SK-N-SH (cell line): ENCODE measurements around the gene ARMH3. TPM values are rescaled to one million over a fixed set of nuclear protein-coding genes. Genes with fewer than 3 reads are reported as not detected.

Experiments
- CTCF ChIA-PET: fragments of 300-600, 350-600 bp; formaldehyde crosslinking; extraction: SDS; loops from one replicate; lab custom pipeline; 2021; lab: Yijun Ruan, JAX
- POLR2A ChIA-PET: fragments of 350-600 bp; sonication (Branson Sonifier 250); formaldehyde crosslinking; extraction: SDS; loops from one replicate; lab custom pipeline; 2020; ENCODE audit warnings: antibody characterized with exemption, inconsistent platforms; lab: Yijun Ruan, JAX
- DNase-seq: peaks from one replicate; pipeline ENCODE4 v3.0.0; 2012
- H2AFZ ChIP-seq: fragments of 200-600 bp; sonication (generic); 2 replicates; pipeline ENCODE4 v1.8.1; 2016; ENCODE audit warnings: antibody characterized with exemption, mild to moderate bottlenecking, low read depth
- H3F3A ChIP-seq: fragments of 200-600 bp; sonication (generic); replicated peaks from 2 replicates; pipeline ENCODE3; 2016; ENCODE audit warnings: antibody characterized with exemption, mild to moderate bottlenecking; ENCODE audit not compliant: insufficient read depth
- H3K27ac ChIP-seq, 2 experiments: fragments of 200-500 bp in 1 of 2; fragments of 200-600 bp in 1 of 2; sonication (Bioruptor generic) in 1 of 2; sonication (generic), shearing (Covaris generic) in 1 of 2; 2 replicates each; pipeline versions ENCODE4 v1.5.1 to v1.6.1; 2014 to 2016; ENCODE audit warnings: low read depth in 2 of 2, inconsistent platforms in 1 of 2, low read length in 1 of 2, mild to moderate bottlenecking in 1 of 2, mixed read lengths in 1 of 2
- H3K27me3 ChIP-seq: fragments of 200-600 bp; sonication (generic), shearing (Covaris generic); 2 replicates; pipeline ENCODE4 v1.6.1; 2016; ENCODE audit warnings: mixed run types; ENCODE audit not compliant: insufficient read depth
- H3K36me3 ChIP-seq, 2 experiments: fragments of 200-500 bp in 1 of 2; fragments of 200-600 bp in 1 of 2; sonication (Bioruptor generic) in 1 of 2; sonication (generic) in 1 of 2; replicated peaks in 1 of 2; 2 replicates each; pipeline versions ENCODE3 to v1.5.1; 2014 to 2016; ENCODE audit warnings: low read length in 1 of 2, mild to moderate bottlenecking in 1 of 2; ENCODE audit not compliant: insufficient read depth in 2 of 2, control insufficient read depth in 1 of 2
- H3K4me1 ChIP-seq, 2 experiments: fragments of 200-500 bp in 1 of 2; fragments of 200-600 bp in 1 of 2; sonication (Bioruptor generic) in 1 of 2; sonication (generic), shearing (Covaris generic) in 1 of 2; 2 replicates each; pipeline versions ENCODE4 v1.5.1 to v1.6.1; 2014 to 2016; ENCODE audit warnings: low read depth in 1 of 2, low read length in 1 of 2, mixed run types in 1 of 2; ENCODE audit not compliant: insufficient read depth in 2 of 2, control insufficient read depth in 1 of 2
- H3K4me2 ChIP-seq: fragments of 200-600 bp; sonication (generic), shearing (Covaris generic); 2 replicates; pipeline ENCODE4 v1.6.1; 2017; ENCODE audit warnings: mixed run types
- H3K4me3 ChIP-seq, 2 experiments: fragments of 200-500 bp in 1 of 2; fragments of 200-600 bp in 1 of 2; sonication (Bioruptor generic) in 1 of 2; sonication (generic), shearing (Covaris generic) in 1 of 2; 2 replicates each; pipeline versions ENCODE4 v1.5.1 to v1.8.1; 2014 to 2016; ENCODE audit warnings: low read depth in 2 of 2, inconsistent platforms in 1 of 2, low read length in 1 of 2, mild to moderate bottlenecking in 1 of 2, mixed read lengths in 1 of 2, moderate library complexity in 1 of 2
- H3K79me2 ChIP-seq: fragments of 200-600 bp; sonication (generic); 2 replicates; pipeline ENCODE4 v1.8.1; 2017; ENCODE audit warnings: mild to moderate bottlenecking; ENCODE audit not compliant: insufficient read depth
- H3K9ac ChIP-seq: fragments of 200-600 bp; sonication (generic); 2 replicates; pipeline ENCODE4 v1.6.1; 2017; ENCODE audit warnings: mixed run types
- H3K9me2 ChIP-seq: fragments of 200-600 bp; sonication (generic); 2 replicates; pipeline ENCODE4 v1.6.1; 2017; ENCODE audit warnings: mixed run types
- H3K9me3 ChIP-seq: fragments of 200-600 bp; sonication (generic); 2 replicates; pipeline ENCODE4 v1.6.1; 2017; ENCODE audit warnings: mixed run types, mild to moderate bottlenecking, moderate library complexity
- H4K20me1 ChIP-seq: fragments of 200-600 bp; sonication (generic); 2 replicates; pipeline ENCODE4 v1.6.1; 2017; ENCODE audit warnings: mild to moderate bottlenecking, mixed run types; ENCODE audit not compliant: insufficient read depth
- CTCF ChIP-seq: fragments of 200-600 bp; sonication (generic); IDR thresholded peaks from 2 replicates; pipeline ENCODE4 v1.6.1; 2017; ENCODE audit warnings: antibody characterized with exemption, mild to moderate bottlenecking, moderate library complexity
- EZH2phosphoT487 ChIP-seq: fragments of 200-600 bp; sonication (generic); IDR thresholded peaks from 2 replicates; pipeline ENCODE4 v1.6.1; 2017; ENCODE audit warnings: low read depth, mixed run types, mild to moderate bottlenecking, antibody characterized with exemption, moderate library complexity, borderline replicate concordance
- FOSL2 ChIP-seq: IDR thresholded peaks from 2 replicates; pipeline ENCODE4 v1.4.0; 2012; ENCODE audit warnings: low read depth, mild to moderate bottlenecking, moderate library complexity, borderline replicate concordance
- GATA2 ChIP-seq: sonication (generic); formaldehyde crosslinking; IDR thresholded peaks from 2 replicates; pipeline ENCODE4 v1.5.0; 2020; ENCODE audit warnings: mild to moderate bottlenecking, missing genetic modification reagents
- JUND ChIP-seq: IDR thresholded peaks from 2 replicates; pipeline ENCODE4 v1.4.0; 2012
- MXI1 ChIP-seq: IDR thresholded peaks from 2 replicates; pipeline ENCODE4 v1.6.1; 2012; ENCODE audit warnings: mild to moderate bottlenecking, low read depth, low read length, improper control_type of control experiment
- NFIC ChIP-seq: IDR thresholded peaks from 2 replicates; pipeline ENCODE4 v1.4.0; 2012; ENCODE audit warnings: borderline replicate concordance
- POLR2AphosphoS5 ChIP-seq: IDR thresholded peaks from 2 replicates; pipeline ENCODE4 v1.6.1; 2012; ENCODE audit warnings: low read depth, low read length
- RAD21 ChIP-seq: IDR thresholded peaks from 2 replicates; pipeline ENCODE4 v1.6.1; 2012; ENCODE audit warnings: mild to moderate bottlenecking, low read length
- REST ChIP-seq: IDR thresholded peaks from 2 replicates; pipeline ENCODE4 v1.6.1; 2012; ENCODE audit warnings: mild to moderate bottlenecking, low read depth, low read length, moderate library complexity
- SMC3 ChIP-seq: IDR thresholded peaks from 2 replicates; pipeline ENCODE4 v1.6.1; 2012; ENCODE audit warnings: low read depth, low read length, improper control_type of control experiment
- TCF12 ChIP-seq: IDR thresholded peaks from 2 replicates; pipeline ENCODE4 v1.4.0; 2012
- TEAD4 ChIP-seq: IDR thresholded peaks from 2 replicates; pipeline ENCODE4 v1.4.0; 2012; ENCODE audit warnings: mild to moderate bottlenecking, borderline replicate concordance; ENCODE audit not compliant: insufficient read depth
- WGBS: methylation state at CpG from one replicate; pipeline ENCODE4 v1.1.6; 2017; ENCODE audit warnings: low lambda C conversion rate; 5-methylcytosine and 5-hydroxymethylcytosine counted together
- polyA plus RNA-seq, 3 experiments: library from polyadenylated mRNA; depleted of rRNA; stranded (reverse); fragments of >200 nt; gene quantifications; 2 replicates each; pipeline ENCODE4 v1.2.3, GENCODE V29; 2012
- TF ChIP-seq, protein P1 (sequence below): IDR thresholded peaks from 2 replicates; pipeline ENCODE4; 2012
- TF ChIP-seq, protein P2 (sequence below): IDR thresholded peaks from 2 replicates; pipeline ENCODE4 v1.4.0; 2012; ENCODE audit warnings: low read depth, borderline replicate concordance

ARMH3 gene
- polyA plus RNA-seq, 1 of the 3 experiments (the other 2 are of a cell fraction), result 12.1 TPM

- TF ChIP-seq REST (no peak), NFIC (no peak), POLR2AphosphoS5 (no peak), FOSL2 (no peak), GATA2 (no peak)
- TF ChIP-seq, protein P1, sequence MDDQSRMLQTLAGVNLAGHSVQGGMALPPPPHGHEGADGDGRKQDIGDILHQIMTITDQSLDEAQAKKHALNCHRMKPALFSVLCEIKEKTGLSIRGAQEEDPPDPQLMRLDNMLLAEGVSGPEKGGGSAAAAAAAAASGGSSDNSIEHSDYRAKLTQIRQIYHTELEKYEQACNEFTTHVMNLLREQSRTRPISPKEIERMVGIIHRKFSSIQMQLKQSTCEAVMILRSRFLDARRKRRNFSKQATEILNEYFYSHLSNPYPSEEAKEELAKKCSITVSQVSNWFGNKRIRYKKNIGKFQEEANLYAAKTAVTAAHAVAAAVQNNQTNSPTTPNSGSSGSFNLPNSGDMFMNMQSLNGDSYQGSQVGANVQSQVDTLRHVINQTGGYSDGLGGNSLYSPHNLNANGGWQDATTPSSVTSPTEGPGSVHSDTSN, result no peak
These were observed 45.0 kb downstream of the ARMH3 start (continued) for GRCh38 chr10:102010961-102011360.

GRCh38 chr10:102009801-102010425, 46.1 kb downstream of the ARMH3 start:
- Histone ChIP-seq H3K4me2 (no peak overlapping the region), H3K4me3 (no peak overlapping the region), H3F3A (no peaks in the 10 kb centered on the region), H3K9me2 (no peaks in the 10 kb centered on the region), H3K27ac (peak overlapping the region in 1 of 2 experiments; percentile 47; a peak in 3 of 4 replicates), H3K79me2 (no peaks in the 10 kb centered on the region), H3K27me3 (no peaks in the 10 kb centered on the region), H3K36me3 (peaks cover 23 to 56% of the 10 kb centered on the region in 2 experiments), H2AFZ (no peak overlapping the region), H3K4me1 (peaks cover 0 to 4% of the 10 kb centered on the region in 2 experiments; a peak in 1 of 4 replicates), H3K9ac (no peak overlapping the region), H3K9me3 (no peaks in the 10 kb centered on the region), H4K20me1 (no peaks in the 10 kb centered on the region)
- CTCF ChIA-PET, result interaction anchor here (0.6 to 16.9 kb wide), 71 partner anchors 7 to 1069 kb away, joined by 3 to 301 read pairs (median 4); partner anchors contain the start of genes HPS6, KCNIP2 and OGA
- peak; percentile 74 for DNase-seq
- POLR2A ChIA-PET, result interaction anchor here (0.6 to 1.3 kb wide), 4 partner anchors 46 to 192 kb away, joined by 3 to 5 read pairs (median 4); partner anchors contain the start of genes ARMH3 and OGA
- WGBS, result 100% methylated on average over 1 of the region's 1 CpG
- TF ChIP-seq CTCF, result peak; percentile 95
- TF ChIP-seq MXI1, result no peak
- TF ChIP-seq EZH2phosphoT487, result no peak
- TF ChIP-seq TEAD4, result peak; percentile 55; the same call in 1 of the 2 replicates
- TF ChIP-seq SMC3, result peak; percentile 96
- peak; percentile 71 for TF ChIP-seq JUND
- peak; percentile 97 for TF ChIP-seq RAD21
- TF ChIP-seq FOSL2, result peak; percentile 71; the same call in 1 of the 2 replicates
- TF ChIP-seq, protein P2, sequence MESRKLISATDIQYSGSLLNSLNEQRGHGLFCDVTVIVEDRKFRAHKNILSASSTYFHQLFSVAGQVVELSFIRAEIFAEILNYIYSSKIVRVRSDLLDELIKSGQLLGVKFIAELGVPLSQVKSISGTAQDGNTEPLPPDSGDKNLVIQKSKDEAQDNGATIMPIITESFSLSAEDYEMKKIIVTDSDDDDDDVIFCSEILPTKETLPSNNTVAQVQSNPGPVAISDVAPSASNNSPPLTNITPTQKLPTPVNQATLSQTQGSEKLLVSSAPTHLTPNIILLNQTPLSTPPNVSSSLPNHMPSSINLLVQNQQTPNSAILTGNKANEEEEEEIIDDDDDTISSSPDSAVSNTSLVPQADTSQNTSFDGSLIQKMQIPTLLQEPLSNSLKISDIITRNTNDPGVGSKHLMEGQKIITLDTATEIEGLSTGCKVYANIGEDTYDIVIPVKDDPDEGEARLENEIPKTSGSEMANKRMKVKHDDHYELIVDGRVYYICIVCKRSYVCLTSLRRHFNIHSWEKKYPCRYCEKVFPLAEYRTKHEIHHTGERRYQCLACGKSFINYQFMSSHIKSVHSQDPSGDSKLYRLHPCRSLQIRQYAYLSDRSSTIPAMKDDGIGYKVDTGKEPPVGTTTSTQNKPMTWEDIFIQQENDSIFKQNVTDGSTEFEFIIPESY, result no peak
- TF ChIP-seq TCF12, result peak; percentile 43; the same call in 1 of the 2 replicates
